Upper lobe of left lung (tissue), 6 donors: ENCODE measurements around the gene BLOC1S5. TPM values are rescaled to one million over a fixed set of nuclear protein-coding genes. Genes with fewer than 3 reads are reported as not detected.

Experiments used
- ATAC-seq, 2 donors: fragments of 200-7000 bp; cut with Tn5 transposase; one replicate each; pipeline ENCODE4 v1.9.1; 2022; ENCODE audit warnings: mild to moderate bottlenecking in 2 of 2, moderate library complexity in 2 of 2; ENCODE audit not compliant: low FRiP score in 2 of 2
- DNase-seq, 2 donors: peaks; one replicate each; pipeline ENCODE4 v3.0.0-alpha.2; 2019 to 2020
- H3K27ac ChIP-seq, 4 donors: fragments of 200-600 bp; sonication (generic); one replicate each; pipeline ENCODE4 v1.5.1; 2016 to 2019
- H3K27me3 ChIP-seq, 4 donors: fragments of 200-600 bp; sonication (generic); one replicate each; pipeline ENCODE4 v1.5.1; 2017 to 2019
- H3K36me3 ChIP-seq, 4 donors: fragments of 200-600 bp; sonication (generic); one replicate each; pipeline ENCODE4 v1.5.1; 2016 to 2019
- H3K4me1 ChIP-seq, 4 donors: fragments of 200-600 bp; sonication (generic); one replicate each; pipeline ENCODE4 v1.5.1; 2018 to 2019
- H3K4me3 ChIP-seq, 4 donors: fragments of 200-600 bp; sonication (generic); one replicate each; pipeline ENCODE4 v1.5.1; 2017 to 2019; ENCODE audit warnings: mild to moderate bottlenecking in 2 of 4, moderate library complexity in 1 of 4
- H3K9me3 ChIP-seq, 4 donors: fragments of 200-600 bp; sonication (generic); one replicate each; pipeline ENCODE4 v1.5.1; 2018 to 2019
- CTCF ChIP-seq, 6 experiments: fragments of 450-650 bp in 4 of 6; fragments of 200-600 bp in 2 of 6; sonication (generic) in 2 of 6; IDR thresholded peaks; one replicate each; pipeline ENCODE4 v1.5.1; 2016 to 2019; ENCODE audit warnings: antibody characterized with exemption in 6 of 6
- EP300 ChIP-seq, 4 donors: sonication (generic); formaldehyde crosslinking; IDR thresholded peaks; one replicate each; pipeline ENCODE4 v1.5.1; 2017; ENCODE audit warnings: antibody characterized with exemption in 4 of 4, control low read depth in 2 of 4
- POLR2A ChIP-seq, 4 donors: fragments of 450-650 bp; IDR thresholded peaks; one replicate each; pipeline ENCODE4 v1.5.1; 2016 to 2017; ENCODE audit warnings: antibody characterized with exemption in 4 of 4, mild to moderate bottlenecking in 2 of 4
- POLR2AphosphoS5 ChIP-seq, 2 donors: sonication (generic); formaldehyde crosslinking; IDR thresholded peaks; one replicate each; pipeline ENCODE4 v1.5.1; 2017; ENCODE audit warnings: antibody characterized with exemption in 2 of 2
- WGBS, 2 donors: methylation state at CpG; one replicate each; pipeline ENCODE4 v1.1.5; 2017 to 2018; 5-methylcytosine and 5-hydroxymethylcytosine counted together
- total RNA-seq, 6 donors: library from RNA; depleted of rRNA in 4 of 6; stranded (reverse); fragments of >200 nt in 4 of 6; gene quantifications; one replicate each; pipeline versions ENCODE4 v1.1.0 to v1.2.1, GENCODE V29; 2016 to 2021
- donor health status: DM: no; HTN: no; CAD: no; lungs with moderate emphysema.
- donor health status: DM: no; HTN: yes; CAD: no; lungs with severe emphysema.

Gene BLOC1S5
- total RNA-seq, 6 donors from 2014 or later, result 10.0 to 15.0 (median 11.9) TPM

- ATAC-seq (peak in 1 of 2 donors; percentile 37), DNase-seq (no peak)
- Histone ChIP-seq H3K36me3 (no peaks in the 10 kb centered on the region), H3K27ac (no peak overlapping the region), H3K9me3 (no peaks in the 10 kb centered on the region), H3K4me1 (no peaks in the 10 kb centered on the region), H3K27me3 (no peaks in the 10 kb centered on the region), H3K4me3 (no peak overlapping the region)
- 75 to 81% methylated on average over 13 of the region's 13 CpGs for WGBS, 2 donors
- TF ChIP-seq EP300 (IDR thresholded peaks at IDR 0.05) (no peak), POLR2AphosphoS5 (IDR thresholded peaks at IDR 0.05) (no peak), POLR2A (IDR thresholded peaks at IDR 0.05) (no peak), CTCF (IDR thresholded peaks at IDR 0.05) (no peak)
Measured at GRCh38 chr6:8108759-8109539, 44.8 kb upstream of the BLOC1S5 start.

- no peaks in the 10 kb centered on the region for H3K36me3 ChIP-seq
- H3K4me1 ChIP-seq, result no peaks in the 10 kb centered on the region
- ATAC-seq (no peak), DNase-seq (no peak)
- H3K27ac ChIP-seq, result no peak overlapping the region
- no peaks in the 10 kb centered on the region for H3K9me3 ChIP-seq
- H3K4me3 ChIP-seq, result no peak overlapping the region
- no peaks in the 10 kb centered on the region for H3K27me3 ChIP-seq
- TF ChIP-seq POLR2AphosphoS5 (IDR thresholded peaks at IDR 0.05), result no peak
- TF ChIP-seq EP300 (IDR thresholded peaks at IDR 0.05), result no peak
- TF ChIP-seq CTCF (IDR thresholded peaks at IDR 0.05), result no peak
- no peak for TF ChIP-seq POLR2A (IDR thresholded peaks at IDR 0.05)
- WGBS, 2 donors, result 45 to 54% methylated on average over 4 of the region's 4 CpGs
Measured at GRCh38 chr6:8108031-8108660, 44.0 kb upstream of the BLOC1S5 start.

- no peaks in the 10 kb centered on the region for H3K36me3 ChIP-seq
- no peak overlapping the region for H3K4me3 ChIP-seq
- peaks cover 0 to 11% (median 7%) of the 10 kb centered on the region in 4 donors for H3K4me1 ChIP-seq
- no peak for TF ChIP-seq CTCF (IDR thresholded peaks at IDR 0.05)
- TF ChIP-seq POLR2A (IDR thresholded peaks at IDR 0.05), result no peak
- TF ChIP-seq EP300 (IDR thresholded peaks at IDR 0.05), result no peak
- no peak for TF ChIP-seq POLR2AphosphoS5 (IDR thresholded peaks at IDR 0.05)
- no peak overlapping the region for H3K27ac ChIP-seq
- ATAC-seq (no peak), DNase-seq (no peak)
- no peaks in the 10 kb centered on the region for H3K27me3 ChIP-seq
- H3K9me3 ChIP-seq, result no peaks in the 10 kb centered on the region
Measured at GRCh38 chr6:8105791-8106190, 41.6 kb upstream of the BLOC1S5 start.

- no peaks in the 10 kb centered on the region for H3K9me3 ChIP-seq
- ATAC-seq, result no peak
- TF ChIP-seq EP300 (IDR thresholded peaks at IDR 0.05) (no peak), CTCF (IDR thresholded peaks at IDR 0.05) (no peak), POLR2AphosphoS5 (IDR thresholded peaks at IDR 0.05) (no peak), POLR2A (IDR thresholded peaks at IDR 0.05) (no peak)
- H3K27me3 ChIP-seq, result no peaks in the 10 kb centered on the region
- no peak for DNase-seq
- H3K4me3 ChIP-seq, result no peak overlapping the region
- no peak overlapping the region for H3K27ac ChIP-seq
- H3K4me1 ChIP-seq, result peaks cover 0 to 18% (median 10%) of the 10 kb centered on the region in 4 donors
- H3K36me3 ChIP-seq, result no peaks in the 10 kb centered on the region
Measured at GRCh38 chr6:8103726-8104125, 39.5 kb upstream of the BLOC1S5 start.
